Colon (tissue), 2 donors: ENCODE measurements around the gene WDFY4.

ENCODE experiments used
- FAIRE-seq: peaks from 2 replicates; lab custom pipeline; 2012; peaks lifted over from hg19 to GRCh38; lab: Jason Lieb, UNC
- donor health status: control.
- donor health status: control.

The WDFY4 gene

GRCh38 chr10:48880016-48880705 lies 195.5 kb downstream of the WDFY4 start:
- FAIRE-seq: no peak

GRCh38 chr10:48881937-48882336 lies 197.3 kb downstream of the WDFY4 start:
- FAIRE-seq: no peak

GRCh38 chr10:48882881-48883280 lies 198.2 kb downstream of the WDFY4 start:
- no peak for FAIRE-seq

- FAIRE-seq: no peak
Observed at GRCh38 chr10:48883701-48884100, 199.0 kb downstream of the WDFY4 start.

GRCh38 chr10:48884179-48885045 lies 199.7 kb downstream of the WDFY4 start:
- no peak for FAIRE-seq

- FAIRE-seq: no peak
Observed at GRCh38 chr10:48885376-48885775, 200.7 kb downstream of the WDFY4 start.

- no peak for FAIRE-seq
Observed at GRCh38 chr10:48887982-48888381, 203.3 kb downstream of the WDFY4 start.

GRCh38 chr10:48890888-48891850 lies 206.5 kb downstream of the WDFY4 start:
- no peak for FAIRE-seq

- no peak for FAIRE-seq
Observed at GRCh38 chr10:48894911-48895802, 210.5 kb downstream of the WDFY4 start.

GRCh38 chr10:48895803-48896195 lies 211.1 kb downstream of the WDFY4 start:
- no peak for FAIRE-seq

GRCh38 chr10:48896756-48897440 lies 212.2 kb downstream of the WDFY4 start:
- no peak for FAIRE-seq

GRCh38 chr10:48897441-48897790 lies 212.7 kb downstream of the WDFY4 start:
- FAIRE-seq: no peak

GRCh38 chr10:48898426-48898825 lies 213.8 kb downstream of the WDFY4 start:
- FAIRE-seq: no peak

- no peak for FAIRE-seq
Observed at GRCh38 chr10:48899781-48900180, 215.1 kb downstream of the WDFY4 start.

- no peak for FAIRE-seq
Observed at GRCh38 chr10:48900371-48900801, 215.7 kb downstream of the WDFY4 start.

- no peak for FAIRE-seq
Observed at GRCh38 chr10:48901319-48901718, 216.6 kb downstream of the WDFY4 start.

- no peak for FAIRE-seq
Observed at GRCh38 chr10:48902096-48902495, 217.4 kb downstream of the WDFY4 start.

GRCh38 chr10:48903151-48903550 lies 218.5 kb downstream of the WDFY4 start:
- FAIRE-seq: no peak

GRCh38 chr10:48904861-48905260 lies 220.2 kb downstream of the WDFY4 start:
- FAIRE-seq: no peak

GRCh38 chr10:48905311-48905710 lies 220.6 kb downstream of the WDFY4 start:
- FAIRE-seq: no peak

GRCh38 chr10:48906841-48907240 lies 222.2 kb downstream of the WDFY4 start:
- FAIRE-seq: no peak
